CD4-positive, alpha-beta T cell (primary cell): ENCODE data around the gene SUB1. TPM values are rescaled to one million over a fixed set of nuclear protein-coding genes. Genes with fewer than 3 reads are reported as not detected.
A peak's percentile ranks its signal among the peaks of the same experiment; 100 is the strongest.
"Not testable (repeated sequence)": the region's sequence is repeated elsewhere in the genome, so short reads cannot be mapped to it uniquely, and the experiment has no call there.

ENCODE experiments used
- ATAC-seq: fragments of 200-7000 bp; cut with Tn5 transposase; one replicate; pipeline ENCODE4 v1.10.0; 2022; ENCODE audit warnings: mild to moderate bottlenecking; ENCODE audit not compliant: poor library complexity
- CTCF ChIA-PET: fragments of 350-600 bp; sonication (Branson Sonifier 250); formaldehyde crosslinking; loops from one replicate; lab custom pipeline; 2021; ENCODE audit warnings: antibody characterized with exemption, inconsistent platforms; lab: Charles Lee
- POLR2A ChIA-PET: fragments of 350-600 bp; sonication (Branson Sonifier 250); formaldehyde crosslinking; loops from one replicate; lab custom pipeline; 2021; ENCODE audit warnings: antibody characterized with exemption, inconsistent platforms; lab: Charles Lee
- DNase-seq, 14 experiments: peaks; one replicate each; pipeline ENCODE4 v3.0.0-alpha.2; 2013 to 2020; ENCODE audit warnings: mixed read lengths in 2 of 14
- H3K27ac ChIP-seq, 2 donors: one replicate each; pipeline versions ENCODE4 v1.5.1 to v1.7.0; 2013; ENCODE audit warnings: low read length in 2 of 2, low read depth in 1 of 2, mild to moderate bottlenecking in 1 of 2
- H3K27me3 ChIP-seq, 2 experiments: 1 replicate in 1 of 2; 2 replicates in 1 of 2; pipeline versions ENCODE4 v1.6.1 to v1.7.0; 2013; ENCODE audit warnings: low read length in 2 of 2, control low read depth in 1 of 2, mild to moderate bottlenecking in 1 of 2, moderate library complexity in 1 of 2; ENCODE audit not compliant: insufficient read depth in 2 of 2, control insufficient read depth in 1 of 2
- H3K36me3 ChIP-seq: one replicate; pipeline ENCODE4 v1.6.1; 2013; ENCODE audit warnings: low read length, control low read depth; ENCODE audit not compliant: insufficient read depth
- H3K4me1 ChIP-seq: one replicate; pipeline ENCODE4 v1.6.1; 2013; ENCODE audit warnings: low read length, control low read depth; ENCODE audit not compliant: insufficient read depth
- H3K4me3 ChIP-seq: one replicate; pipeline ENCODE4 v1.5.1; 2013; ENCODE audit warnings: mild to moderate bottlenecking, low read length, moderate library complexity
- H3K9me3 ChIP-seq, 2 experiments: 1 replicate in 1 of 2; 2 replicates in 1 of 2; pipeline versions ENCODE4 v1.6.1 to v1.7.0; 2013; ENCODE audit warnings: low read length in 2 of 2, mild to moderate bottlenecking in 2 of 2, control low read depth in 1 of 2, moderate library complexity in 1 of 2; ENCODE audit not compliant: control insufficient read depth in 1 of 2, insufficient read depth in 1 of 2
- H3K27ac Mint-ChIP-seq: one replicate; pipeline ENCODE4 v1.8.0; 2020; ENCODE audit warnings: mixed read lengths
- H3K27me3 Mint-ChIP-seq: one replicate; pipeline ENCODE4 v1.8.0; 2021; ENCODE audit warnings: mixed read lengths
- H3K36me3 Mint-ChIP-seq: one replicate; pipeline ENCODE4 v1.8.0; 2021; ENCODE audit warnings: low read depth, mixed read lengths
- H3K4me1 Mint-ChIP-seq: one replicate; pipeline ENCODE4 v1.8.0; 2021; ENCODE audit warnings: low read depth, mixed read lengths
- H3K4me3 Mint-ChIP-seq: one replicate; pipeline ENCODE4 v1.8.0; 2020; ENCODE audit warnings: mild to moderate bottlenecking, mixed read lengths
- H3K9me3 Mint-ChIP-seq: one replicate; pipeline ENCODE4 v1.8.0; 2020; ENCODE audit warnings: mixed read lengths
- intact Hi-C, 2 experiments: fragments of 100-400 bp; cut with DNase I in 1 of 2; cut with micrococcal nuclease in 1 of 2; formaldehyde crosslinking; loops; one replicate each; pipeline versions ENCODE4 v1.15.1 to v1.9.0; 2023 to 2025; cut with DNase I, micrococcal nuclease
- polyA plus RNA-seq, 2 donors: library from polyadenylated mRNA; unstranded; fragments of 120-200 nt; gene quantifications; one replicate each; pipeline ENCODE4 v1.2.1, GENCODE V29; 2013
- total RNA-seq, 174 experiments: library from RNA in 2 of 174; stranded (reverse) in 2 of 174; gene quantifications; one replicate each; pipeline ENCODE4 v1.2.3 and lab custom pipeline; 2021 to 2026
- TF ChIP-seq, protein P1 (sequence below): fragments of 200-600 bp; IDR thresholded peaks from one replicate; pipeline ENCODE4 v1.8.0; 2022; ENCODE audit warnings: antibody characterized with exemption, mild to moderate bottlenecking

Gene SUB1
- total RNA-seq (100 to 1,000 TPM; 327 to 344 TPM), total RNA-seq (lab: John Stamatoyannopoulos, UW) (114 to 457 (median 260) reads per million in 172 experiments)
- polyA plus RNA-seq (2013, experiment 1 of 2), result 277 TPM
- 241 TPM for polyA plus RNA-seq (2013, experiment 2 of 2)

DNA sequence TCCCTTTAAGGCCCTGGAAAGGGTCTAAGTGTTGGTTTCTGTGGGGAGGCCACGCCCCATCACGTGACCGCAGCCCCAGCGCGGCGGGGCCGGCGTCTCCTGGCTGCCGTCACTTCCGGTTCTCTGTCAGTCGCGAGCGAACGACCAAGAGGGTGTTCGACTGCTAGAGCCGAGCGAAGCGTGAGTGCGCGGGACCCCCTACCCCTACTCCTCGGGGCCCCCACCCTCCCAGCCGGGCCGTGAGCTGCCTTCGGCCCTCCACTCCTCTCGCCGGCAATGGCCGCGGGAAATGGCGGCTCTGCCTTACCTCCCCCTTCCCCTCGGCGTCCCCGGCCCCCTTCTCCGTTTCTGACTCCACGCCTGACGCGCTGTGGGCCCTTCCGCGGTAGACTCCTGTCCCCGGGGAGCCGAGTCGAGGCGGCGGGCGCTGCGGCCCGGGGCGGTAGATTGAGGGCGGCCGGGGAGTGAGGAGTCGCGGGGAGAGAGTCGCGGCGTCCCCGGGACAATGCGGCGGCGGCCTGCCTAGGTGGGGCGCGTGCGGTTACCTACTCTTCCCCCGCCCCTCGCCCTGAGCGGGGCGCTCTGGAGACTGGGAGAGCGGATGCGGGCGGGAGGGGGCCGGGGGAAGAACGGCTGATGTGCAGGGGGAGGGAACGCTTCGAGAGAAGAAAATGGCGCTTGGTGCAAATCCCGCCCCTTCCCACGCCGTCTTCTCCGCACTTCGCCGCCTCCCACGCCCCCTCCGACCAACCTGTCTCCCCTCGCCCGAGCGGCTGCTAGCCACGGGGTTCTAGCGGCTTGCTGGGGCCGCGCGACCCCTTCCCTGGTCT lies at the start of gene SUB1:
Gene SUB1 (plus strand): TSS at position 112 of the 830 bp plus-strand sequence. CDS start 2,956 bp downstream, outside the sequence.
- Histone ChIP-seq H3K9me3 (no peaks in the 10 kb centered on the region), H3K27me3 (no peaks in the 10 kb centered on the region), H3K4me3 (peak within 1 kb of the TSS; percentile 84), H3K36me3 (peaks cover 22% of the 10 kb centered on the region), H3K4me1 (peaks cover 58% of the 10 kb centered on the region), H3K27ac (peak within 1 kb of the TSS; percentile 99 to 100)
- peak within 1 kb of the TSS; percentile 97 for H3K27ac Mint-ChIP-seq
- H3K4me3 Mint-ChIP-seq, result peak within 1 kb of the TSS; percentile 96
- ATAC-seq, result peak; percentile 91
- peak; percentile 88 to 97 (median 93) for DNase-seq
- H3K36me3 Mint-ChIP-seq, result peaks cover 41% of the 10 kb centered on the region
- ChIA-PET CTCF (interaction anchor here (0.8 to 0.9 kb wide), 3 partner anchors 96 to 160 kb away, joined by 3 to 5 read pairs (median 4); no protein-coding TSS in a partner anchor), POLR2A (interaction anchor here (0.7 to 3.7 kb wide), 23 partner anchors 10 to 412 kb away, joined by 3 to 47 read pairs (median 4); partner anchors contain the start of genes GOLPH3, MTMR12 and ZFR)
- TF ChIP-seq, protein P1, sequence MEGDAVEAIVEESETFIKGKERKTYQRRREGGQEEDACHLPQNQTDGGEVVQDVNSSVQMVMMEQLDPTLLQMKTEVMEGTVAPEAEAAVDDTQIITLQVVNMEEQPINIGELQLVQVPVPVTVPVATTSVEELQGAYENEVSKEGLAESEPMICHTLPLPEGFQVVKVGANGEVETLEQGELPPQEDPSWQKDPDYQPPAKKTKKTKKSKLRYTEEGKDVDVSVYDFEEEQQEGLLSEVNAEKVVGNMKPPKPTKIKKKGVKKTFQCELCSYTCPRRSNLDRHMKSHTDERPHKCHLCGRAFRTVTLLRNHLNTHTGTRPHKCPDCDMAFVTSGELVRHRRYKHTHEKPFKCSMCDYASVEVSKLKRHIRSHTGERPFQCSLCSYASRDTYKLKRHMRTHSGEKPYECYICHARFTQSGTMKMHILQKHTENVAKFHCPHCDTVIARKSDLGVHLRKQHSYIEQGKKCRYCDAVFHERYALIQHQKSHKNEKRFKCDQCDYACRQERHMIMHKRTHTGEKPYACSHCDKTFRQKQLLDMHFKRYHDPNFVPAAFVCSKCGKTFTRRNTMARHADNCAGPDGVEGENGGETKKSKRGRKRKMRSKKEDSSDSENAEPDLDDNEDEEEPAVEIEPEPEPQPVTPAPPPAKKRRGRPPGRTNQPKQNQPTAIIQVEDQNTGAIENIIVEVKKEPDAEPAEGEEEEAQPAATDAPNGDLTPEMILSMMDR, result no peak
- no peaks in the 10 kb centered on the region for H3K9me3 Mint-ChIP-seq
- intact Hi-C loops, result loop anchor here (1.0 to 10.0 kb wide), 7 partner anchors 53 to 1053 kb away; partner anchors contain the start of genes GOLPH3 (in 2 of the 2), C5orf22 (in 1 of the 2), DROSHA (in 1 of the 2) and MTMR12 (in 1 of the 2)
- H3K27me3 Mint-ChIP-seq, result no peaks in the 10 kb centered on the region
- peaks cover 73% of the 10 kb centered on the region for H3K4me1 Mint-ChIP-seq

DNA sequence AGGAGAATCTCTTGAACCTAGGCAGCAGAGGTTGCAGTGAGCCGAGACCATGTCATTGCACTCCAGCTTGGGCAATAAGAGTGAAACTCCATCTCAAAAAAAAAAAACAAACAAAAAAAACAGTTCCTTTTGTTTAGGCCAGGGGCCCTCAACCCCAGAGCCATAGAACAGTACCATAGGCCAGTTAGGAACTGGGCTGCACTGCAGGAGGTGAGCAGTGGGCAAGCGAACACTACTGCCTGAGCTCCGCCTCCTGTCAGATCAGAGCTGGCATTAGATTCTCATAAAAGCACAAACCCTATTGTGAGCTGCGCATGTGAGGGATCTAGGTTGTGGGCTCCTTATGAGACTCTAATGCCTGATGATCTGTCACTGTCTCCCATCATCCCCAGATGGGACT lies 49.1 kb upstream of the SUB1 start:
- ATAC-seq (no peak), DNase-seq (no peak)
- Histone ChIP-seq H3K4me3 (no peak overlapping the region), H3K27me3 (no peaks in the 10 kb centered on the region), H3K27ac (no peak overlapping the region), H3K4me1 (peaks cover 37% of the 10 kb centered on the region), H3K36me3 (peaks cover 5% of the 10 kb centered on the region), H3K9me3 (no peaks in the 10 kb centered on the region)
- H3K27ac Mint-ChIP-seq, result peak overlapping the region; percentile 79
- peaks cover 21% of the 10 kb centered on the region for H3K36me3 Mint-ChIP-seq
- H3K9me3 Mint-ChIP-seq, result no peaks in the 10 kb centered on the region
- no peak overlapping the region for H3K4me3 Mint-ChIP-seq
- TF ChIP-seq, protein P1, result no peak
- H3K27me3 Mint-ChIP-seq, result no peaks in the 10 kb centered on the region
- intact Hi-C loops, result no loop called here
- H3K4me1 Mint-ChIP-seq, result peaks cover 74% of the 10 kb centered on the region
- CTCF ChIA-PET, result no interaction called here
- POLR2A ChIA-PET, result interaction anchor here (0.8 to 1.9 kb wide), 2 partner anchors 49 to 54 kb away, joined by 3 to 8 read pairs; partner anchors contain the start of gene SUB1

DNA sequence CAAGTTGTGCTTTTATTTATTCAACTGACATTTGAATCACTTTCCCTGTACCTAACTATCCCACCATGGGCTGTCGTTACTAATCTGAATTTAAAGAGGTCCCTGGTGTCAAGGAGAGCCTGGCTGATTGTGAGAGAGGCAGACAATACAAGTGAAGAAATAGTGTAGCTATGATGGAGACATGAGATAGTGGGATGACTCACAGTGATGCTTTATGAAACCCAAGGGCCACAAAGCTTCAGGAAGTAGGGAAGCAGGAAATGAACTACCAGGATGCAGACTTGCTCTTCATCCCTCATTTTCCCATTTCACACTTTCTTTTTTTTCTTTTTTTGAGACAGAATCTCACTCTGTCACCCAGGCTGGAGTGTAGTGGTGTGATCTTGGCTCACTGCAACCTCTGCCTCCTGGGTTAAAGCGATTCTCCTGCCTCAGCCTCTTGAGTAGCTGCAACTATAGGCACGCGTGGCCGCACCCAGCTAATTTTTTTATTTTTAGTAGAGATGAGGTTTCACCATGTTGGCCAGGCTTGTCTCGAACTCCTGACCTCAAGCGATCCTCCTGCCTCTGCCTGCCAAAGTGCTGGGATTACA lies 47.8 kb upstream of the SUB1 start:
- H3K9me3 Mint-ChIP-seq, H3K27me3 ChIP-seq, H3K27me3 Mint-ChIP-seq, H3K4me3 ChIP-seq, H3K9me3 ChIP-seq, intact Hi-C loops, H3K27ac ChIP-seq, H3K36me3 ChIP-seq: not testable (repeated sequence)
- peak overlapping the region; percentile 79 for H3K27ac Mint-ChIP-seq
- peaks cover 11% of the 10 kb centered on the region for H3K36me3 Mint-ChIP-seq
- H3K4me1 Mint-ChIP-seq, result peaks cover 67% of the 10 kb centered on the region
- ChIA-PET POLR2A (interaction anchor here (1.9 kb wide), 1 partner anchor 48 kb away, joined by 8 read pairs; the partner anchor contains the start of gene SUB1), CTCF (interaction anchor here (0.6 to 1.2 kb wide), 2 partner anchors 19 to 48 kb away, joined by 3 read pairs; no protein-coding TSS in a partner anchor)
- DNase-seq (peak in 3 of 14 experiments; percentile 29 to 54 (median 32)), ATAC-seq (peak; percentile 41)
- peak overlapping the region; percentile 40 for H3K4me3 Mint-ChIP-seq
- H3K4me1 ChIP-seq, result peaks cover 31% of the 10 kb centered on the region
